ENCODE measurements around the gene TCEA3.

Gene TCEA3

GRCh38 chr1:23400324-23401114 lies 24.0 kb downstream of the TCEA3 start:
- in situ Hi-C loops (cut with HindIII; ENCODE audit: low sequenced_read_pairs) = no loop called here
- no peak for TF ChIP-seq CTCF (IDR thresholded peaks at IDR 0.05; ENCODE audit: low read depth, low read length, missing control alignments)
- no peak overlapping the region for H3K4me3 ChIP-seq (ENCODE audit: low read depth, low read length)
- DNase-seq (ENCODE audit: low read depth) = no peak

- no peak for DNase-seq (ENCODE audit: low read depth)
- in situ Hi-C loops (cut with HindIII; ENCODE audit: low sequenced_read_pairs) = no loop called here
- TF ChIP-seq CTCF (IDR thresholded peaks at IDR 0.05; ENCODE audit: low read depth, low read length, missing control alignments) = no peak
- H3K4me3 ChIP-seq (ENCODE audit: low read depth, low read length) = no peak overlapping the region
Observed at GRCh38 chr1:23399229-23399628, 25.3 kb downstream of the TCEA3 start.

- in situ Hi-C loops (cut with HindIII; ENCODE audit: low sequenced_read_pairs) = no loop called here
- no peak overlapping the region for H3K4me3 ChIP-seq (ENCODE audit: low read depth, low read length)
- no peak for TF ChIP-seq CTCF (IDR thresholded peaks at IDR 0.05; ENCODE audit: low read depth, low read length, missing control alignments)
- DNase-seq (ENCODE audit: low read depth) = no peak
Observed at GRCh38 chr1:23397908-23398307, 26.6 kb downstream of the TCEA3 start.

GRCh38 chr1:23396380-23396779 lies 28.2 kb downstream of the TCEA3 start:
- no peak for DNase-seq (ENCODE audit: low read depth)
- H3K4me3 ChIP-seq (ENCODE audit: low read depth, low read length) = no peak overlapping the region
- in situ Hi-C loops (cut with HindIII; ENCODE audit: low sequenced_read_pairs) = no loop called here
- TF ChIP-seq CTCF (IDR thresholded peaks at IDR 0.05; ENCODE audit: low read depth, low read length, missing control alignments) = no peak

GRCh38 chr1:23395849-23396248 lies 28.7 kb downstream of the TCEA3 start:
- H3K4me3 ChIP-seq (ENCODE audit: low read depth, low read length) = no peak overlapping the region
- no peak for TF ChIP-seq CTCF (IDR thresholded peaks at IDR 0.05; ENCODE audit: low read depth, low read length, missing control alignments)
- in situ Hi-C loops (cut with HindIII; ENCODE audit: low sequenced_read_pairs) = no loop called here
- no peak for DNase-seq (ENCODE audit: low read depth)

- TF ChIP-seq CTCF (IDR thresholded peaks at IDR 0.05; ENCODE audit: low read depth, low read length, missing control alignments) = no peak
- no peak overlapping the region for H3K4me3 ChIP-seq (ENCODE audit: low read depth, low read length)
- DNase-seq (ENCODE audit: low read depth) = no peak
- in situ Hi-C loops (cut with HindIII; ENCODE audit: low sequenced_read_pairs) = no loop called here
Observed at GRCh38 chr1:23395154-23395724, 29.3 kb downstream of the TCEA3 start.

Measured in astrocyte of the cerebellum (primary cell).